HCT116 (cell line): ENCODE data around the gene IGLL5. TPM values are rescaled to one million over a fixed set of nuclear protein-coding genes. Genes with fewer than 3 reads are reported as not detected.

ENCODE experiments used
- ATAC-seq: fragments of 200-7000 bp; cut with Tn5 transposase; 2 replicates; pipeline ENCODE4 v1.9.1; 2020; ENCODE audit warnings: mild to moderate bottlenecking, moderate library complexity
- BruUV-seq: library from RNA; stranded (reverse); fragments of 400-500 nt; replicated peaks from 2 replicates; lab custom pipeline; 2021; lab: Mats Ljungman, UMichigan
- CTCF ChIA-PET: fragments of 300-600 bp; sonication (Branson Sonifier 250); formaldehyde crosslinking; loops from one replicate; lab custom pipeline; 2021; ENCODE audit warnings: antibody characterized with exemption; lab: Charles Lee
- POLR2A ChIA-PET: fragments of 300-600, 350-600 bp; sonication (Branson Sonifier 250); formaldehyde crosslinking; loops from one replicate; lab custom pipeline; 2021; ENCODE audit warnings: antibody characterized with exemption; lab: Charles Lee
- RAD21 ChIA-PET, 2 experiments: fragments of 300-600 bp; sonication (Branson Sonifier 250); formaldehyde crosslinking; loops; one replicate each; lab custom pipeline; 2023; ENCODE audit warnings: low total read pairs in 2 of 2; ENCODE audit not compliant: uncharacterized antibody in 2 of 2, unreplicated experiment in 2 of 2, low non-redundant PET in 1 of 2; lab: Charles Lee
- DNase-seq: peaks from one replicate; pipeline ENCODE4 v3.0.0-alpha.2; 2010; ENCODE audit warnings: low read depth, low spot score
- H2AFZ ChIP-seq: fragments of 200-600 bp; shearing (Covaris generic), sonication (generic); 2 replicates; pipeline ENCODE4 v1.6.1; 2017; ENCODE audit warnings: low read depth, mixed run types, mixed read lengths, antibody characterized with exemption, low read length; ENCODE audit not compliant: poor library complexity, severe bottlenecking
- H3K27ac ChIP-seq: 2 replicates; pipeline ENCODE4 v1.5.1; 2012; ENCODE audit warnings: low read depth, low read length
- H3K27me3 ChIP-seq: fragments of 200-600 bp; sonication (generic); 2 replicates; pipeline ENCODE4 v1.6.1; 2016; ENCODE audit warnings: mixed run types, low read length, mixed read lengths; ENCODE audit not compliant: insufficient read depth
- H3K36me3 ChIP-seq, 2 experiments: fragments of 200-500 bp in 1 of 2; fragments of 200-600 bp in 1 of 2; sonication (Bioruptor generic) in 1 of 2; sonication (generic) in 1 of 2; 2 replicates each; pipeline versions ENCODE4 v1.5.1 to v1.6.1; 2014 to 2016; ENCODE audit warnings: low read length in 2 of 2, inconsistent platforms in 1 of 2, mixed read lengths in 1 of 2, mixed run types in 1 of 2; ENCODE audit not compliant: insufficient read depth in 2 of 2, control insufficient read depth in 1 of 2
- H3K4me1 ChIP-seq, 2 experiments: fragments of 200-600 bp in 1 of 2; sonication (generic) in 1 of 2; 2 replicates each; pipeline versions ENCODE4 v1.5.1 to v1.6.1; 2012 to 2017; ENCODE audit warnings: low read length in 2 of 2, inconsistent platforms in 1 of 2, mild to moderate bottlenecking in 1 of 2, mixed read lengths in 1 of 2, mixed run types in 1 of 2, moderate library complexity in 1 of 2; ENCODE audit not compliant: insufficient read depth in 2 of 2, control insufficient read depth in 1 of 2
- H3K4me2 ChIP-seq: fragments of 200-600 bp; sonication (generic); 2 replicates; pipeline ENCODE4 v1.6.1; 2017; ENCODE audit warnings: mixed run types, low read length, mixed read lengths
- H3K4me3 ChIP-seq, 2 experiments: fragments of 200-600 bp in 1 of 2; sonication (generic) in 1 of 2; replicated peaks in 1 of 2; 2 replicates each; pipeline ENCODE4 v1.5.1; 2011 to 2016; ENCODE audit warnings: low read length in 2 of 2, control low read depth in 1 of 2, low read depth in 1 of 2, mild to moderate bottlenecking in 1 of 2, mixed read lengths in 1 of 2, mixed run types in 1 of 2
- H3K79me2 ChIP-seq: fragments of 200-600 bp; sonication (generic); 2 replicates; pipeline ENCODE4 v1.6.1; 2017; ENCODE audit warnings: mild to moderate bottlenecking, mixed run types, low read length, moderate library complexity, mixed read lengths; ENCODE audit not compliant: insufficient read depth
- H3K9ac ChIP-seq: fragments of 200-600 bp; sonication (generic); 2 replicates; pipeline ENCODE4 v1.6.1; 2016; ENCODE audit warnings: low read length, mixed read lengths
- H3K9me2 ChIP-seq: fragments of 200-600 bp; sonication (generic), shearing (Covaris generic); 2 replicates; pipeline ENCODE4 v1.6.1; 2017; ENCODE audit warnings: mixed run types, mild to moderate bottlenecking, moderate library complexity; ENCODE audit not compliant: insufficient read depth
- H3K9me3 ChIP-seq, 2 experiments: fragments of 200-500 bp in 1 of 2; fragments of 200-600 bp in 1 of 2; sonication (Bioruptor generic) in 1 of 2; sonication (generic) in 1 of 2; 2 replicates each; pipeline ENCODE4 v1.6.1; 2014 to 2017; ENCODE audit warnings: low read length in 2 of 2, mixed read lengths in 2 of 2, inconsistent platforms in 1 of 2, low read depth in 1 of 2, mild to moderate bottlenecking in 1 of 2, mixed run types in 1 of 2, moderate library complexity in 1 of 2; ENCODE audit not compliant: control insufficient read depth in 1 of 2, insufficient read depth in 1 of 2
- H4K20me1 ChIP-seq: fragments of 200-600 bp; sonication (generic), shearing (Covaris generic); 2 replicates; pipeline ENCODE4 v1.6.1; 2017; ENCODE audit warnings: mixed run types, mild to moderate bottlenecking, moderate library complexity; ENCODE audit not compliant: insufficient read depth
- CBX3 ChIP-seq: IDR thresholded peaks from 2 replicates; pipeline ENCODE4 v1.6.1; 2012; ENCODE audit warnings: low read depth
- EZH2phosphoT487 ChIP-seq: fragments of 200-600 bp; IDR thresholded peaks from 2 replicates; pipeline ENCODE4 v1.6.1; 2018; ENCODE audit warnings: antibody characterized with exemption, borderline replicate concordance
- POLR2AphosphoS5 ChIP-seq: IDR thresholded peaks from 2 replicates; pipeline ENCODE4 v1.6.1; 2011; ENCODE audit warnings: mild to moderate bottlenecking, low read depth, low read length, moderate library complexity
- RAD21 ChIP-seq: IDR thresholded peaks from 2 replicates; pipeline ENCODE4 v1.6.1; 2012; ENCODE audit warnings: low read depth, mild to moderate bottlenecking
- SIN3A ChIP-seq: IDR thresholded peaks from 2 replicates; pipeline ENCODE4 v1.6.1; 2012; ENCODE audit warnings: low read depth
- SP1 ChIP-seq: IDR thresholded peaks from 2 replicates; pipeline ENCODE4 v1.6.1; 2012; ENCODE audit warnings: low read depth
- YY1 ChIP-seq: IDR thresholded peaks from 2 replicates; pipeline ENCODE4 v1.6.1; 2011; ENCODE audit warnings: low read length, low read depth, moderate library complexity, mild to moderate bottlenecking; ENCODE audit not compliant: insufficient replicate concordance; ENCODE audit errors: extremely low read depth
- ZFX ChIP-seq: fragments of 450-650 bp; IDR thresholded peaks from 2 replicates; pipeline ENCODE4 v1.6.1; 2017
- intact Hi-C: fragments of 100-400 bp; cut with micrococcal nuclease; formaldehyde crosslinking; loops from 2 replicates; pipeline ENCODE4 v1.10.0; 2022
- total RNA-seq: library from RNA; stranded (reverse); gene quantifications from one replicate; pipeline ENCODE4 v1.2.1, GENCODE V29; 2021; ENCODE audit not compliant: unreplicated experiment
- TF ChIP-seq, protein P1 (sequence below): IDR thresholded peaks from 2 replicates; pipeline ENCODE4 v1.6.1; 2012
- TF ChIP-seq, protein P2 (sequence below): IDR thresholded peaks from 2 replicates; pipeline ENCODE4 v1.6.1; 2012

The IGLL5 gene
- total RNA-seq, 1 experiment from 2014 or later, result not detected

GRCh38 chr22:22932512-22932941 lies 44.9 kb downstream of the IGLL5 start:
- CTCF ChIA-PET, result no interaction called here
- Histone ChIP-seq H3K9ac (no peak overlapping the region), H3K9me2 (no peaks in the 10 kb centered on the region), H3K27ac (no peak overlapping the region), H3K4me1 (peaks cover 0 to 11% of the 10 kb centered on the region in 2 experiments; a peak in 2 of 4 replicates), H3K9me3 (no peaks in the 10 kb centered on the region), H2AFZ (no peak overlapping the region), H4K20me1 (no peaks in the 10 kb centered on the region), H3K4me3 (no peak overlapping the region), H3K27me3 (no peaks in the 10 kb centered on the region), H3K36me3 (no peaks in the 10 kb centered on the region), H3K4me2 (no peak overlapping the region), H3K79me2 (no peaks in the 10 kb centered on the region)
- TF ChIP-seq CBX3 (no peak), SP1 (no peak), SIN3A (no peak), POLR2AphosphoS5 (no peak), RAD21 (no peak), ZFX (no peak)
- TF ChIP-seq, protein P1, sequence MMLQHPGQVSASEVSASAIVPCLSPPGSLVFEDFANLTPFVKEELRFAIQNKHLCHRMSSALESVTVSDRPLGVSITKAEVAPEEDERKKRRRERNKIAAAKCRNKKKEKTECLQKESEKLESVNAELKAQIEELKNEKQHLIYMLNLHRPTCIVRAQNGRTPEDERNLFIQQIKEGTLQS, result no peak
- TF ChIP-seq, protein P2, sequence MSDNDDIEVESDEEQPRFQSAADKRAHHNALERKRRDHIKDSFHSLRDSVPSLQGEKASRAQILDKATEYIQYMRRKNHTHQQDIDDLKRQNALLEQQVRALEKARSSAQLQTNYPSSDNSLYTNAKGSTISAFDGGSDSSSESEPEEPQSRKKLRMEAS, result no peak
- RAD21 ChIA-PET, result no interaction called here
- DNase-seq (no peak), ATAC-seq (no peak)
- no TSS peak for BruUV-seq
- POLR2A ChIA-PET, result no interaction called here
- intact Hi-C loops, result no loop called here

DNA sequence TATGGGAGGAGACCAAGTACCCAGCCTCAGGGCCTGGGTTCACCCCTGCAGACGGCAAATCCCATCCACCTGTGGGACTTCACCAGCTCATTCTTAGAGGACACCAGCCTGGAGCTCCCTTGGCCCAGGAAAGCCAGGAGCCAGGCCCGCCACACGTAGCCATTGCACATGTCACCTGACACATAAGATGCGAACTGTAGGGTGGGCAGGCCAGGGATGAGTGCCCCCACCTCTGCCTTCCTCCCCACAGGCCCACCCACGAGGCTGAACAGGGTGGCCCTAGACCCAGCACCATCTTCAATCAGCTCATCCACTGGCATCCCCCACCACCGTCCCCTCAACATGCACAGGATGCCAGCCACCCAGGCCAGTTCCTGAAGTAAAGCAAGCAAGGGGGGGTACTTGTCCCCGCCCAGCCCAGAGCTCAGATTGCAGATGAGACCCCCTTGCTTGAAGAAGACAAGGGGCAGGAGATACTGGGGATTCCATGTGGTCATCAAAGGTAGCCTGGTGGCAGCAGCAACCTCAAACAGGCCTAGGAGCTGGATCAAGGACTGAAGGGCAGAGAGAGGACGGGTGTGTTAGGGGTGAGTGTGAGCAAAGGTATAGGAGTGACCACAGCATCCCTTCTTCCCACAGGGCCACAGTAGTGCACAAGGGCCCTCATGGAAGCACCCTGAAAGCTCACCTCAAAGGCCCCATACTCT lies 45.6 kb downstream of the IGLL5 start:
- BruUV-seq, result no TSS peak
- H3K9me2 ChIP-seq, result no peaks in the 10 kb centered on the region
- ChIA-PET POLR2A (no interaction called here), RAD21 (no interaction called here), CTCF (no interaction called here)
- H3K4me3 ChIP-seq, result no peak overlapping the region
- H3K79me2 ChIP-seq, result no peaks in the 10 kb centered on the region
- TF ChIP-seq YY1 (no peak), EZH2phosphoT487 (no peak)
- H3K9me3 ChIP-seq, result no peaks in the 10 kb centered on the region
- peaks cover 0 to 10% of the 10 kb centered on the region in 2 experiments; a peak in 2 of 4 replicates for H3K4me1 ChIP-seq
- H3K4me2 ChIP-seq, result no peak overlapping the region
- no peak overlapping the region for H3K9ac ChIP-seq
- no peak for ATAC-seq
- no peaks in the 10 kb centered on the region for H3K36me3 ChIP-seq
- intact Hi-C loops, result no loop called here
- no peaks in the 10 kb centered on the region for H3K27me3 ChIP-seq
- no peaks in the 10 kb centered on the region for H4K20me1 ChIP-seq
- no peak for DNase-seq
- H3K27ac ChIP-seq, result no peak overlapping the region
- H2AFZ ChIP-seq, result no peak overlapping the region
